ENCODE data around the gene XPO4. TPM values are rescaled to one million over a fixed set of nuclear protein-coding genes. Genes with fewer than 3 reads are reported as not detected.

Gene XPO4
- 10.7 and 13.7 TPM in 2 replicates for total RNA-seq

DNA sequence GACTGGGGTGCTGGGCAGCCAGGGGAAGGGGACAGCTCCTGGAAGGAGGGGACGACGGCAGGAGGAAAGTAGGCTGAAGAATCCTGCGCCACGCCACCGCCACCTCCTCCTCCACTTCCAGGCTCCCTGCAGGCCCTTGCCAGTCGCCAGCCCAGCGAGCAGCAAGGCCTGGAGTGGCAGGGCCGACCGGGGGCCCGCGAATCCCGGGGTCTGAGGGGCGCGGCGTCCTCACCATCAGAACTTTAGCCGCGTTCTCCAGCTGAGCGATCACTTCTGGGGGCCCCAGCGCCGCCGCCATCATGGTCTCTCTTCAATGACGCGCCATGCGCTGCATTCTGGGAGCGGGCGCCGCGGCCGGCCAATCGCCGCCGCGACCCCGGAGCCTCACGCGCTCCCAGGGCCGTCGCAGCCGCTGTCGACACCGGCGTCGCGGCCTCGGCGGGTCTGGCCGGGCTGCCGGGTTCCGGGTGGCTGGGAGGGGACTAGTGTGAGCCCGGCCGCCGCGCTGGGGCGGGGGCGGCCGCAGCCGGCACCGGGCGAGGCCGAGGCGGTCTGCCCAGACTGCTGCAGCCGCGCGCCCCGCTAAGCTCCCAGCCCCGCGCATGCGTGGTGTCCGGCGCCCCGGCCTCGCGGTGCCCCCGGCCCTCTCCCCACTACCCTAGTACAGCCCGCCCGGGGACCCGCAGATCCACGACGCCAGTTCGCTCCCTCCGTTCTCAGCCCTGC, at the start of gene XPO4:
Gene XPO4 (minus strand): TSS at position 309 of the 726 bp plus-strand sequence. CDS start 8 bp downstream, at position 301.

DNA sequence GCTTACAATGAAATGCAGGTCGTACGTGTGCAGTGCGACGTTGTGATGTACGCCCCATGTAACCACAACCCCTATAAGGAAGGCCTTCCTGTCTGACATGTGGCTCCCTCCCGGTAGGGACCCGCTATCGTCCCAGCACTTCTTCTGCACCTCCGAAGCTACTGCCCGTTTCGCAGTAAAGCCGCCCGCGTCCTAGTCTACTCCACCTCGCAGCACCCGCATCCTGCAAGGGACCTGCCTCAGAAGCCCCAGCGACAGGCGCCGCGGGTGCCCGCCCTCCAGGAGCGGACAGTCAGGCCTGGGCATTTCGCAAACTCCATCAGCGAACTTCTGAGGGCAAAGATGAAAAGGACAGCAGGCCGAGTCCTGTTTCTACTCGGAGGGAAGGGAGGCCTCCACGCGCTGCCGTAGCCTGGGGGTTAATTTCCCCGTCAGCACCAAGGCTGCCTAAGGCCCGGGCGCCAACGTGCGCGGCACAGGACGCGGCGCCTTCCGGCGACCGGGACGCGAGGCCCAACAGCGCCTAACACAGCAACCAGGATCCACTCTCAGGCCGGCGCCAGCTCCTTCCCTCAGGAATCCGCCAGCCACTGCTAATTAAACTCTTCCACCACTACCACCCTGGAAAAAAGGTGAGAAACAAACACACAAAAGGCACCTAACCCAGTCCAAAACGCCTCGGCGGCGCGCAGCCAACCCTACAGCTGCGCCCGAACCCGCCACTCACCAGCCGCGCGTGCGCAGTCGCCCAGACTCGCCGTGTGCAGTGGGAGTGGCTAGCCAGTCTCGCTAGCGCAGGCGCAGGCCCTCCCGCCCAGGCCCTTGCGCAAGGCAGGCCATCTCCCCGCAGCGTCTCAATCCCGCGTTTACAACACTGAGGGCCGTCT, 129.1 kb downstream of the XPO4 start, which contains the start of gene EEF1AKMT1:
Gene EEF1AKMT1 (minus strand): TSS at position 768 of the 887 bp plus-strand sequence. CDS start 16,363 bp downstream, outside the sequence.

Other genes starting within 250 kb of the XPO4 start
- 7.5 and 16.8 TPM in 2 replicates for gene IL17D, start 199.0 kb downstream of the XPO4 start, total RNA-seq
- 10.0 and 11.6 TPM in 2 replicates for gene EEF1AKMT1, start 128.8 kb downstream of the XPO4 start, total RNA-seq
- gene LATS2, start 158.8 kb upstream of the XPO4 start, total RNA-seq = 23.9 and 29.3 TPM in 2 replicates
- 36.2 and 65.7 TPM in 2 replicates for gene SAP18, start 237.4 kb upstream of the XPO4 start, total RNA-seq